SK-N-SH (cell line): ENCODE data around the gene EYA2. TPM values are rescaled to one million over a fixed set of nuclear protein-coding genes. Genes with fewer than 3 reads are reported as not detected.

Experiments used
- CTCF ChIA-PET: fragments of 300-600, 350-600 bp; formaldehyde crosslinking; extraction: SDS; loops from one replicate; lab custom pipeline; 2021; lab: Yijun Ruan, JAX
- POLR2A ChIA-PET: fragments of 350-600 bp; sonication (Branson Sonifier 250); formaldehyde crosslinking; extraction: SDS; loops from one replicate; lab custom pipeline; 2020; ENCODE audit warnings: antibody characterized with exemption, inconsistent platforms; lab: Yijun Ruan, JAX
- DNase-seq: peaks from one replicate; pipeline ENCODE4 v3.0.0; 2012
- H2AFZ ChIP-seq: fragments of 200-600 bp; sonication (generic); 2 replicates; pipeline ENCODE4 v1.8.1; 2016; ENCODE audit warnings: antibody characterized with exemption, mild to moderate bottlenecking, low read depth
- H3F3A ChIP-seq: fragments of 200-600 bp; sonication (generic); replicated peaks from 2 replicates; pipeline ENCODE3; 2016; ENCODE audit warnings: antibody characterized with exemption, mild to moderate bottlenecking; ENCODE audit not compliant: insufficient read depth
- H3K27ac ChIP-seq, 2 experiments: fragments of 200-500 bp in 1 of 2; fragments of 200-600 bp in 1 of 2; sonication (Bioruptor generic) in 1 of 2; sonication (generic), shearing (Covaris generic) in 1 of 2; 2 replicates each; pipeline versions ENCODE4 v1.5.1 to v1.6.1; 2014 to 2016; ENCODE audit warnings: low read depth in 2 of 2, inconsistent platforms in 1 of 2, low read length in 1 of 2, mild to moderate bottlenecking in 1 of 2, mixed read lengths in 1 of 2
- H3K27me3 ChIP-seq: fragments of 200-600 bp; sonication (generic), shearing (Covaris generic); 2 replicates; pipeline ENCODE4 v1.6.1; 2016; ENCODE audit warnings: mixed run types; ENCODE audit not compliant: insufficient read depth
- H3K36me3 ChIP-seq, 2 experiments: fragments of 200-500 bp in 1 of 2; fragments of 200-600 bp in 1 of 2; sonication (Bioruptor generic) in 1 of 2; sonication (generic) in 1 of 2; replicated peaks in 1 of 2; 2 replicates each; pipeline versions ENCODE3 to v1.5.1; 2014 to 2016; ENCODE audit warnings: low read length in 1 of 2, mild to moderate bottlenecking in 1 of 2; ENCODE audit not compliant: insufficient read depth in 2 of 2, control insufficient read depth in 1 of 2
- H3K4me1 ChIP-seq, 2 experiments: fragments of 200-500 bp in 1 of 2; fragments of 200-600 bp in 1 of 2; sonication (Bioruptor generic) in 1 of 2; sonication (generic), shearing (Covaris generic) in 1 of 2; 2 replicates each; pipeline versions ENCODE4 v1.5.1 to v1.6.1; 2014 to 2016; ENCODE audit warnings: low read depth in 1 of 2, low read length in 1 of 2, mixed run types in 1 of 2; ENCODE audit not compliant: insufficient read depth in 2 of 2, control insufficient read depth in 1 of 2
- H3K4me2 ChIP-seq: fragments of 200-600 bp; sonication (generic), shearing (Covaris generic); 2 replicates; pipeline ENCODE4 v1.6.1; 2017; ENCODE audit warnings: mixed run types
- H3K4me3 ChIP-seq, 2 experiments: fragments of 200-500 bp in 1 of 2; fragments of 200-600 bp in 1 of 2; sonication (Bioruptor generic) in 1 of 2; sonication (generic), shearing (Covaris generic) in 1 of 2; 2 replicates each; pipeline versions ENCODE4 v1.5.1 to v1.8.1; 2014 to 2016; ENCODE audit warnings: low read depth in 2 of 2, inconsistent platforms in 1 of 2, low read length in 1 of 2, mild to moderate bottlenecking in 1 of 2, mixed read lengths in 1 of 2, moderate library complexity in 1 of 2
- H3K79me2 ChIP-seq: fragments of 200-600 bp; sonication (generic); 2 replicates; pipeline ENCODE4 v1.8.1; 2017; ENCODE audit warnings: mild to moderate bottlenecking; ENCODE audit not compliant: insufficient read depth
- H3K9ac ChIP-seq: fragments of 200-600 bp; sonication (generic); 2 replicates; pipeline ENCODE4 v1.6.1; 2017; ENCODE audit warnings: mixed run types
- H3K9me2 ChIP-seq: fragments of 200-600 bp; sonication (generic); 2 replicates; pipeline ENCODE4 v1.6.1; 2017; ENCODE audit warnings: mixed run types
- H3K9me3 ChIP-seq: fragments of 200-600 bp; sonication (generic); 2 replicates; pipeline ENCODE4 v1.6.1; 2017; ENCODE audit warnings: mixed run types, mild to moderate bottlenecking, moderate library complexity
- H4K20me1 ChIP-seq: fragments of 200-600 bp; sonication (generic); 2 replicates; pipeline ENCODE4 v1.6.1; 2017; ENCODE audit warnings: mild to moderate bottlenecking, mixed run types; ENCODE audit not compliant: insufficient read depth
- CHD2 ChIP-seq: fragments of 150-350 bp; IDR thresholded peaks from 2 replicates; pipeline ENCODE4 v1.6.1; 2018; ENCODE audit warnings: low read length; ENCODE audit not compliant: partially characterized antibody
- ELF1 ChIP-seq: IDR thresholded peaks from 2 replicates; pipeline ENCODE4 v1.4.0; 2012
- EZH2phosphoT487 ChIP-seq: fragments of 200-600 bp; sonication (generic); IDR thresholded peaks from 2 replicates; pipeline ENCODE4 v1.6.1; 2017; ENCODE audit warnings: low read depth, mixed run types, mild to moderate bottlenecking, antibody characterized with exemption, moderate library complexity, borderline replicate concordance
- FOXM1 ChIP-seq: IDR thresholded peaks from 2 replicates; pipeline ENCODE4 v1.4.0; 2012; ENCODE audit warnings: low read depth, mild to moderate bottlenecking
- MEF2A ChIP-seq: IDR thresholded peaks from 2 replicates; pipeline ENCODE4 v1.4.0; 2012; ENCODE audit warnings: low read depth, borderline replicate concordance
- MXI1 ChIP-seq: IDR thresholded peaks from 2 replicates; pipeline ENCODE4 v1.6.1; 2012; ENCODE audit warnings: mild to moderate bottlenecking, low read depth, low read length, improper control_type of control experiment
- NRF1 ChIP-seq: IDR thresholded peaks from 2 replicates; pipeline ENCODE4 v1.6.1; 2012; ENCODE audit warnings: low read depth, mild to moderate bottlenecking, low read length
- POLR2AphosphoS5 ChIP-seq: IDR thresholded peaks from 2 replicates; pipeline ENCODE4 v1.6.1; 2012; ENCODE audit warnings: low read depth, low read length
- RAD21 ChIP-seq: IDR thresholded peaks from 2 replicates; pipeline ENCODE4 v1.6.1; 2012; ENCODE audit warnings: mild to moderate bottlenecking, low read length
- RCOR1 ChIP-seq: fragments of 150-350 bp; IDR thresholded peaks from 2 replicates; pipeline ENCODE4 v1.6.1; 2017; ENCODE audit warnings: antibody characterized with exemption, low read length
- RFX5 ChIP-seq: IDR thresholded peaks from 2 replicates; pipeline ENCODE4 v1.6.1; 2012; ENCODE audit warnings: mild to moderate bottlenecking, improper control_type of control experiment, low read length
- SIN3A ChIP-seq: IDR thresholded peaks from 2 replicates; pipeline ENCODE4 v1.6.1; 2012; ENCODE audit warnings: low read depth, mild to moderate bottlenecking, low read length, moderate library complexity, borderline replicate concordance
- TCF12 ChIP-seq: IDR thresholded peaks from 2 replicates; pipeline ENCODE4 v1.4.0; 2012
- YY1 ChIP-seq: IDR thresholded peaks from 2 replicates; pipeline ENCODE4 v1.4.0; 2012; ENCODE audit warnings: low read depth, mild to moderate bottlenecking
- WGBS: methylation state at CpG from one replicate; pipeline ENCODE4 v1.1.6; 2017; ENCODE audit warnings: low lambda C conversion rate; 5-methylcytosine and 5-hydroxymethylcytosine counted together
- polyA plus RNA-seq, 3 experiments: library from polyadenylated mRNA; depleted of rRNA; stranded (reverse); fragments of >200 nt; gene quantifications; 2 replicates each; pipeline ENCODE4 v1.2.3, GENCODE V29; 2012
- TF ChIP-seq, protein P1 (sequence below): IDR thresholded peaks from 2 replicates; pipeline ENCODE4; 2012
- TF ChIP-seq, protein P2 (sequence below): fragments of 150-350 bp; IDR thresholded peaks from 2 replicates; pipeline ENCODE4 v1.6.1; 2017; ENCODE audit warnings: antibody characterized with exemption, low read length, low read depth, borderline replicate concordance
- TF ChIP-seq, protein P3 (sequence below): fragments of 150-350 bp; IDR thresholded peaks from 2 replicates; pipeline ENCODE4 v1.6.1; 2016; ENCODE audit warnings: mild to moderate bottlenecking, low read depth, low read length
- TF ChIP-seq, protein P4 (sequence below): IDR thresholded peaks from 2 replicates; pipeline ENCODE4 v1.4.0; 2012; ENCODE audit warnings: low read depth
- TF ChIP-seq, protein P5 (sequence below): IDR thresholded peaks from 2 replicates; pipeline ENCODE4 v1.6.1; 2012; ENCODE audit warnings: mild to moderate bottlenecking, low read depth, low read length, moderate library complexity
- TF ChIP-seq, protein P6 (sequence below): IDR thresholded peaks from 2 replicates; pipeline ENCODE4 v1.4.0; 2012; ENCODE audit warnings: low read depth, borderline replicate concordance

The EYA2 gene
- polyA plus RNA-seq, 1 of the 3 experiments (the other 2 are of a cell fraction) = 0.05 TPM

DNA sequence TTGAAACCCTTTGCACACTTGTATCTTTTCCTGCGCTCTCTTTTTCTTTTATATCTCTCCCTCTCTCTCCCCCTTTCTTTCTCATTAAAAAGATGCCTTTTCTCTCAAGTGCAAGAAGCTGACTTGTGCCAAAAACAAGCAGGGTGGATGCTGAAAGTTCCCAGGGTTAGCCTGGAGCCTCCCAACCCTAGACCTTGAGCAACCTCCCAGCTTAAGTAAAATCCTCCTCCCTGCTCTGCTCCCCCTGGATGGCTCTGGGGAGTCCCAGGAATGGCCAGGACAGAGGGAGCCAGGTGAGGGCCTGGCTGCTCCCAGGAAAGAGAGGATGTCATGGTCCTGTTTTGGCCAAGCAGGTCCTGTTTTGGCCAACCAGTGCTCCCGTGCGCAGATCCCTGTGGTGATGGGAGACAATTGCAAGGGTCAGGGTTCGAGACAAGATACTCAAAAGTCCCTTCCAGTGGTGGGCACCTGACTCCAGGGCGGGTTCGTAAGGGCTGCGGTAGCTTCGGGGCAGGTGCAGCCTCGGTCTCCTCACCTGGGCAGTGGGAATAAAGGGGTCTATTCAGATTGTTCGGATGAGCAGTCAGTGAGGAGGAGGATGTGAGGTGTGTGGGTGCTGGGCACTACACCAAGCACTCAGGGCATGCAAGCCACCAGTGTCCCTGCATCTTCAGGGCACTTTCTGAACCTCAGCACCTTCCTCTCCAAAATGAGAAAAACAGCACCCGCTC lies 49.4 kb downstream of the EYA2 start:
- H3K4me3 ChIP-seq = no peak overlapping the region
- CTCF ChIA-PET = interaction anchor here (1.2 kb wide), 1 partner anchor 206 kb away, joined by 3 read pairs; no protein-coding TSS in a partner anchor
- H3K36me3 ChIP-seq = no peaks in the 10 kb centered on the region
- H3K79me2 ChIP-seq = no peaks in the 10 kb centered on the region
- H2AFZ ChIP-seq = no peak overlapping the region
- no peak for DNase-seq
- H4K20me1 ChIP-seq = no peaks in the 10 kb centered on the region
- H3K9me3 ChIP-seq = no peaks in the 10 kb centered on the region
- TF ChIP-seq, protein P1, sequence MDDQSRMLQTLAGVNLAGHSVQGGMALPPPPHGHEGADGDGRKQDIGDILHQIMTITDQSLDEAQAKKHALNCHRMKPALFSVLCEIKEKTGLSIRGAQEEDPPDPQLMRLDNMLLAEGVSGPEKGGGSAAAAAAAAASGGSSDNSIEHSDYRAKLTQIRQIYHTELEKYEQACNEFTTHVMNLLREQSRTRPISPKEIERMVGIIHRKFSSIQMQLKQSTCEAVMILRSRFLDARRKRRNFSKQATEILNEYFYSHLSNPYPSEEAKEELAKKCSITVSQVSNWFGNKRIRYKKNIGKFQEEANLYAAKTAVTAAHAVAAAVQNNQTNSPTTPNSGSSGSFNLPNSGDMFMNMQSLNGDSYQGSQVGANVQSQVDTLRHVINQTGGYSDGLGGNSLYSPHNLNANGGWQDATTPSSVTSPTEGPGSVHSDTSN = no peak
- TF ChIP-seq, protein P2, sequence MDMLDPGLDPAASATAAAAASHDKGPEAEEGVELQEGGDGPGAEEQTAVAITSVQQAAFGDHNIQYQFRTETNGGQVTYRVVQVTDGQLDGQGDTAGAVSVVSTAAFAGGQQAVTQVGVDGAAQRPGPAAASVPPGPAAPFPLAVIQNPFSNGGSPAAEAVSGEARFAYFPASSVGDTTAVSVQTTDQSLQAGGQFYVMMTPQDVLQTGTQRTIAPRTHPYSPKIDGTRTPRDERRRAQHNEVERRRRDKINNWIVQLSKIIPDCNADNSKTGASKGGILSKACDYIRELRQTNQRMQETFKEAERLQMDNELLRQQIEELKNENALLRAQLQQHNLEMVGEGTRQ = no peak
- TF ChIP-seq ELF1 (no peak), RCOR1 (no peak), NRF1 (no peak), SIN3A (no peak), CHD2 (no peak), RFX5 (no peak), RAD21 (no peak), MXI1 (no peak), POLR2AphosphoS5 (no peak), TCF12 (no peak), FOXM1 (no peak), YY1 (no peak), MEF2A (no peak), EZH2phosphoT487 (no peak)
- TF ChIP-seq, protein P3, sequence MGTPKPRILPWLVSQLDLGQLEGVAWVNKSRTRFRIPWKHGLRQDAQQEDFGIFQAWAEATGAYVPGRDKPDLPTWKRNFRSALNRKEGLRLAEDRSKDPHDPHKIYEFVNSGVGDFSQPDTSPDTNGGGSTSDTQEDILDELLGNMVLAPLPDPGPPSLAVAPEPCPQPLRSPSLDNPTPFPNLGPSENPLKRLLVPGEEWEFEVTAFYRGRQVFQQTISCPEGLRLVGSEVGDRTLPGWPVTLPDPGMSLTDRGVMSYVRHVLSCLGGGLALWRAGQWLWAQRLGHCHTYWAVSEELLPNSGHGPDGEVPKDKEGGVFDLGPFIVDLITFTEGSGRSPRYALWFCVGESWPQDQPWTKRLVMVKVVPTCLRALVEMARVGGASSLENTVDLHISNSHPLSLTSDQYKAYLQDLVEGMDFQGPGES = no peak
- TF ChIP-seq, protein P4, sequence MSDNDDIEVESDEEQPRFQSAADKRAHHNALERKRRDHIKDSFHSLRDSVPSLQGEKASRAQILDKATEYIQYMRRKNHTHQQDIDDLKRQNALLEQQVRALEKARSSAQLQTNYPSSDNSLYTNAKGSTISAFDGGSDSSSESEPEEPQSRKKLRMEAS = no peak
- TF ChIP-seq, protein P5, sequence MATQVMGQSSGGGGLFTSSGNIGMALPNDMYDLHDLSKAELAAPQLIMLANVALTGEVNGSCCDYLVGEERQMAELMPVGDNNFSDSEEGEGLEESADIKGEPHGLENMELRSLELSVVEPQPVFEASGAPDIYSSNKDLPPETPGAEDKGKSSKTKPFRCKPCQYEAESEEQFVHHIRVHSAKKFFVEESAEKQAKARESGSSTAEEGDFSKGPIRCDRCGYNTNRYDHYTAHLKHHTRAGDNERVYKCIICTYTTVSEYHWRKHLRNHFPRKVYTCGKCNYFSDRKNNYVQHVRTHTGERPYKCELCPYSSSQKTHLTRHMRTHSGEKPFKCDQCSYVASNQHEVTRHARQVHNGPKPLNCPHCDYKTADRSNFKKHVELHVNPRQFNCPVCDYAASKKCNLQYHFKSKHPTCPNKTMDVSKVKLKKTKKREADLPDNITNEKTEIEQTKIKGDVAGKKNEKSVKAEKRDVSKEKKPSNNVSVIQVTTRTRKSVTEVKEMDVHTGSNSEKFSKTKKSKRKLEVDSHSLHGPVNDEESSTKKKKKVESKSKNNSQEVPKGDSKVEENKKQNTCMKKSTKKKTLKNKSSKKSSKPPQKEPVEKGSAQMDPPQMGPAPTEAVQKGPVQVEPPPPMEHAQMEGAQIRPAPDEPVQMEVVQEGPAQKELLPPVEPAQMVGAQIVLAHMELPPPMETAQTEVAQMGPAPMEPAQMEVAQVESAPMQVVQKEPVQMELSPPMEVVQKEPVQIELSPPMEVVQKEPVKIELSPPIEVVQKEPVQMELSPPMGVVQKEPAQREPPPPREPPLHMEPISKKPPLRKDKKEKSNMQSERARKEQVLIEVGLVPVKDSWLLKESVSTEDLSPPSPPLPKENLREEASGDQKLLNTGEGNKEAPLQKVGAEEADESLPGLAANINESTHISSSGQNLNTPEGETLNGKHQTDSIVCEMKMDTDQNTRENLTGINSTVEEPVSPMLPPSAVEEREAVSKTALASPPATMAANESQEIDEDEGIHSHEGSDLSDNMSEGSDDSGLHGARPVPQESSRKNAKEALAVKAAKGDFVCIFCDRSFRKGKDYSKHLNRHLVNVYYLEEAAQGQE = no peak
- TF ChIP-seq, protein P6, sequence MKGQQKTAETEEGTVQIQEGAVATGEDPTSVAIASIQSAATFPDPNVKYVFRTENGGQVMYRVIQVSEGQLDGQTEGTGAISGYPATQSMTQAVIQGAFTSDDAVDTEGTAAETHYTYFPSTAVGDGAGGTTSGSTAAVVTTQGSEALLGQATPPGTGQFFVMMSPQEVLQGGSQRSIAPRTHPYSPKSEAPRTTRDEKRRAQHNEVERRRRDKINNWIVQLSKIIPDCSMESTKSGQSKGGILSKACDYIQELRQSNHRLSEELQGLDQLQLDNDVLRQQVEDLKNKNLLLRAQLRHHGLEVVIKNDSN = no peak
- 59% methylated on average over 9 of the region's 11 CpGs for WGBS
- no peaks in the 10 kb centered on the region; the same call in 1 of the 2 replicates for H3K27me3 ChIP-seq
- no peaks in the 10 kb centered on the region for H3K4me1 ChIP-seq
- no peak overlapping the region for H3K9ac ChIP-seq
- no peak overlapping the region for H3K4me2 ChIP-seq
- POLR2A ChIA-PET = no interaction called here
- no peaks in the 10 kb centered on the region for H3K9me2 ChIP-seq
- no peak overlapping the region for H3K27ac ChIP-seq
- no peaks in the 10 kb centered on the region for H3F3A ChIP-seq
